C1 segment of cervical spinal cord (tissue), 14 donors: ENCODE results near the gene THOC1.

Source experiments
- DNase-seq, 14 donors: peaks; one replicate each; lab custom pipeline; 2025; lab: John Stamatoyannopoulos, UW

Gene THOC1

DNA sequence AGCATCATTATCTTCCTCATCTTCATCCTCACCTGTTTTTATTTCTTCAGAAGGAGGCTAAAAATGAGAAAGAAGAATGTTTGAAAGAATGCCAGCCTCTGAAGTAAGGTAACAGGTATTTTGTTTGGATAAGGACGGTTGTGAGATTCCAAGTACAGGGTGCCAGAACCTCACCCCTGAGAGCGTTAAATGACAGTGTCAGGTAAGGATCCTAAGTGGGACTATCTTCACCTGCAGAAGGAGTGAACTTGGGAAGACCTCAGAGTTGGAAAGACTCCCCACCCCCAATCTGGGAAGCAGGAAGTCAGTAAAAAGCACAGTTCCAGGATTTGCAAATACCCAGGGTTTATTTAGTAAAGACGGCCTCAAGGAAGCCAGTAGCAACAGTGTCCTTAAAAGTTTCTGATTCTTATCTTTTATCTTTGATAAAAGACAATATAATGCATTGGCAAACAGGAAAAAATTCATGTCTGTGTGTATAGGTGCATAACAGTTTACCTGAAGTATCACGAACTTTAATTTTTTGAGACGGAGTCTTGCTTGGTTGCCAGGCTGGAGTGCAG, 52.3 kb downstream of the THOC1 start:
- no peak for DNase-seq

GRCh38 chr18:213966-214365, 53.9 kb downstream of the THOC1 start:
- DNase-seq = no peak

GRCh38 chr18:213505-213904, 54.3 kb downstream of the THOC1 start:
- DNase-seq = no peak

- no peak for DNase-seq
Measured at GRCh38 chr18:212780-213179, 55.1 kb downstream of the THOC1 start.

GRCh38 chr18:211582-211981, 56.3 kb downstream of the THOC1 start:
- DNase-seq = no peak

- DNase-seq = no peak
Measured at GRCh38 chr18:210733-211132, 57.1 kb downstream of the THOC1 start.

DNA sequence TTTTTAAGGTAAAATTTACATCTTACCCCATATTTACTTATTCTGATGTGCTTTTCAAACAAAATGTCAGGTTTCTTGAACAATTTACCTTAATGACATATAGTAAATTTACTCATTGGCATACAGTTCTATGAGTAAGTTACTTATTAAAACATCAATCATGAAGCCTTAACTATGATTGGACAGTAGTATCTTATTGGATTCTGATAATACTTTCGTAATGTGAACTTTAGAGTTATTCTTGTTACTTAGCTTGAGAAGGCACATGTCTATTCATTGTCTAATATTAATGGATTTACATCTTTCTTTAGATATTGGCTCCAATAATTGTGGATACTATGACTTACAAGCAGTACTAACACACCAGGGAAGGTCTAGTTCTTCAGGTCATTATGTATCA, 57.8 kb downstream of the THOC1 start:
- DNase-seq = no peak

DNA sequence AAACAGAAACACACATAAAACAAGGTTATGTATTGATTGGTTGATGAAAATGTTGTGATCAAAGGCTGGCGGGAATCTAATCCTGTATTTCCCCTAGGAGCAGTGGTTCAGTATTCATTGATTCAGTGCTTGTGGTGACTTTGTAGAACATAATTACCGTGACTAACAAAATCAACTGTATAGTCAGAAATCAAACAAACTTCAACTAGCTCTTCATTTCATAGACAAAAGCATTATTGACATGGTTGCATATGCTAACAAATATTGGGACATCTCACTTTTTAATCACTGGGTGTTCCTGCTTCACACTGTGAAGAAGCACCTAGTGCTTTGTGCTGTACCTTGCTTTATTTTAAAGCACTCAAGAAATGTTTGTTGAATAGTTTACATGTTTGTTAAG, 68.1 kb downstream of the THOC1 start:
- DNase-seq = no peak

DNA sequence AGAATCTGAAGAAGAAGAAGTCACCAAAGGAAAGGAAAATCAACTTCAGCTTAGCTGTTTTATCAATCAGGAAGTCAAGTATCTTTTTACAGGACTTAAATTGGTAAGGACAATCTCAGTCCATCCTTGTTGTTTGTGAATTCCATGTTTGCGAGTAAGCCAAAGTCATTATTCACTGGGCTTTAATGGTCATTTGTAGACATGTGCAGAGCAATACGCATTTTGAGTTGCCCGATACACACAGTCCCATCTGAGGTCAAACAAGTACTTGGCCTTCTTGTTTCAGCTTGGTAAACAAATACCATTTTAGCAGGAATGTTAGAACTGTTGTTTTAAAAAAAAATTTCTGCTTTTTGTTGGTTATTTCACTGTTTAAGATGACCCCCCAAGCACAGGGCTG, 68.6 kb downstream of the THOC1 start:
- no peak for DNase-seq

GRCh38 chr18:195651-196050, 72.2 kb downstream of the THOC1 start:
- DNase-seq = no peak

DNA sequence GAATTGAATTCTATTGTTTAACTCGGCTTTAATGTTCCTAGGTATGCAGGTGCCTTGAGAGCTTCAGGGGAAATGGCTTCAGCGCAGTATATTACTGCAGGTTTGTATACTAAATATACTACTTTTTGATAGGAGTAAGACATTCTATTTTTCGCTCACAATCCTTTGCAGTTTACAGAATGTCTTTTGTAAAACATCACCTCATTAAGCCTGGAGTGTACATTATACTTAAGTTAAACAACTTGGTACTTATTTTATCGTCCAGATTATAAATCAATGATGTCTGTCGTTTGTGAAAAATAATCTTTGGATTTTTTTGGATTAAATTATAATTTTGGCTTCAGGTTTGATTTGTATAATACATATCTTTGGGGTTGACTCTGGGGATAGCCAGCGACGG, 75.0 kb downstream of the THOC1 start:
- DNase-seq = no peak

DNA sequence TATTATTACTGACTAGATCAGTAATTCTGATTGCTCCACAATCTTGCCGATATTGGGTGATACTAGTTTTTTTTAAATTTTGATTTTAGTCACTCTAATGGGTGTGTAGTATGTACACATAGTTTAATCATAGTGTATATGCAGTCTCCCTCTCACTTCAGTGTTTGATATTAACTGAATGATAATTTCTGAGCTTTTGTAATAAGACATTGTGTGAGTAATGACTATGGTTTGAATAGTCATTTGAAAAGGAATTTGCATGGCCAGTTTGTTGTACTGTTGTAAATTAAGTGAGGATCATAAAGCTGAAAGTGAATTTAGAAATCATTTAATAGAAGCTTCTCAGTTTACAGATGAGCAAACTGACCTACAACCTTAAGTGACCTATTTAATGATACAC, 76.1 kb downstream of the THOC1 start:
- DNase-seq = no peak

DNA sequence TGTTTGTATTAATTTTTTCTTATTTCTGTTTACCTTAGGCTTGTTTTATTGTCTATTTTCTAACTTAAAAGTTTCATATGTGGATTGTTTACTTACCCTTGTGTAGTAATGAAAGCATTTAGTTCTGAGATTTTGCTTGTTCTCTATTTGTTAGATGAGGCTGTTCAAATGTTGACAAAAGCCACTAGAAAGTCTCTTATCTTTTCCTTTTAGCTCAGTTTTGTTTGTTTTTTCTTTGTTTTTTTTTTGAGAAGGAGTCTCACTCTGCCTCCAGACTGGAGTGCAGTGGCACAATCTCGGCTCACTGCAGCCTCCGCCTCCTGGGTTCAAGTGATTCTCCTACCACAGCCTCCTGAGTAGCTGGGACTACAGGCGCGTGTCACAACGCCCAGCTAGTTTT, 78.6 kb downstream of the THOC1 start:
- no peak for DNase-seq

GRCh38 chr18:183769-184168, 84.1 kb downstream of the THOC1 start:
- no peak for DNase-seq

DNA sequence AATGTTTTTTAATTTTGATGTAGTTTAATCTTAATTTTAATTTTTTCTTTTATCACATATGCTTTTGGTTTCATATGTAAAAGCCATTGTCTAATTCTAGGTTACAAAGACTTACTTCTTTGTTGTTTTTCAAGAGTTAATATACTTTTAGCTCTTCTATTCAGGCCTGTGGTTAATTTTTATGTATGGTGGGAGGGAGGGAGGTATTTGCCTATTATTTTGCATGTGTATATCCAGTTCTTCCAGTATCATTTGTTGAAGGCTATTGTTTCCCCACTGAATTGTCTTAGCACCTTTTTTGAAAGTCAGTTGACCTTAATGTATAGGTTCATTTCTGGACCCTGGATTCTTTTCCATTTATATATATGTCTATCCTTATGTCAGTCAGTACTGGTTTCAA, 86.1 kb downstream of the THOC1 start:
- no peak for DNase-seq

GRCh38 chr18:179499-179898, 88.3 kb downstream of the THOC1 start:
- DNase-seq = no peak

DNA sequence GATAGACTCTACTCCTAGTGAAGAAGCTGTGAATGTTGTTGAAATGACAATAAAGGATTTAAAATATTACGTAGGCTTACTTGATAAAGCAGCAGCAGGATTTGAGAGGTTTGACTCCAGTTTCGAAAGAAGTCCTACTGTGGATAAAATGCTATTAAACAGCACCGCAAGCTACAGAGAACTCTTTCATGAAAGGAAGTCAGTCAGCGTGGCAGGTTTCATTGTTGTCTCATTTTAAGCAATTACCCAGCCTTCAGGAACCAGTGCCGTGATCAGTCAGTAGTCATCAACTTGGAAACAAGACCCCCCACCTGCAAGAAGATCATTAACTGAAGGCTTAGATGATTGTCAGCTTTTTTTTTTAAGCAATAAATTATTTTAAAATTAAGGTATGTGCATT, 95.5 kb downstream of the THOC1 start:
- DNase-seq = no peak
